Panc1 (cell line): ENCODE data around the gene STAT5A. TPM values are rescaled to one million over a fixed set of nuclear protein-coding genes. Genes with fewer than 3 reads are reported as not detected.

Source experiments
- ATAC-seq: fragments of 200-7000 bp; cut with Tn5 transposase; 2 replicates; pipeline ENCODE4 v1.9.1; 2020; ENCODE audit warnings: mild to moderate bottlenecking, moderate library complexity
- BruUV-seq: library from RNA; stranded (reverse); fragments of 400-500 nt; replicated peaks from 2 replicates; lab custom pipeline; 2021; lab: Mats Ljungman, UMichigan
- CTCF ChIA-PET: fragments of 300-600 bp; sonication (Branson Sonifier 250); formaldehyde crosslinking; loops from one replicate; lab custom pipeline; 2022; ENCODE audit warnings: antibody characterized with exemption; lab: Charles Lee
- POLR2A ChIA-PET: fragments of 300-600 bp; sonication (Branson Sonifier 250); formaldehyde crosslinking; loops from one replicate; lab custom pipeline; 2022; ENCODE audit warnings: antibody characterized with exemption; lab: Charles Lee
- DNase-seq: peaks from one replicate; pipeline ENCODE4 v3.0.0-alpha.2; 2010; ENCODE audit warnings: low read depth, low spot score
- H3K27ac ChIP-seq: 2 replicates; pipeline ENCODE4 v1.5.1; 2011; ENCODE audit warnings: mild to moderate bottlenecking, low read length, inconsistent platforms
- H3K27me3 ChIP-seq: fragments of 200-500 bp; sonication (Bioruptor generic); 2 replicates; pipeline ENCODE4 v1.6.0; 2014; ENCODE audit warnings: low read length, inconsistent platforms; ENCODE audit not compliant: control insufficient read depth, insufficient read depth
- H3K36me3 ChIP-seq: fragments of 200-500 bp; sonication (Bioruptor generic); 2 replicates; pipeline ENCODE4 v1.5.1; 2014; ENCODE audit warnings: inconsistent platforms, mild to moderate bottlenecking, low read length, moderate library complexity; ENCODE audit not compliant: control insufficient read depth, insufficient read depth
- H3K4me1 ChIP-seq: 2 replicates; pipeline ENCODE4 v1.5.1; 2011; ENCODE audit warnings: inconsistent platforms, mild to moderate bottlenecking, low read length, moderate library complexity; ENCODE audit not compliant: control insufficient read depth, insufficient read depth
- H3K4me3 ChIP-seq, 2 experiments: 2 replicates each; pipeline ENCODE4 v1.5.1; 2011 to 2012; ENCODE audit warnings: low read depth in 2 of 2, low read length in 2 of 2, mild to moderate bottlenecking in 2 of 2, inconsistent platforms in 1 of 2, moderate library complexity in 1 of 2
- H3K9me3 ChIP-seq: fragments of 200-500 bp; sonication (Bioruptor generic); 2 replicates; pipeline ENCODE4 v1.5.1; 2014; ENCODE audit warnings: low read depth, mild to moderate bottlenecking, inconsistent platforms, low read length, moderate library complexity; ENCODE audit not compliant: control insufficient read depth, insufficient read depth
- POLR2AphosphoS5 ChIP-seq: IDR thresholded peaks from 2 replicates; pipeline ENCODE4 v1.6.1; 2012; ENCODE audit warnings: mild to moderate bottlenecking, low read depth, low read length, moderate library complexity
- SIN3A ChIP-seq: IDR thresholded peaks from 2 replicates; pipeline ENCODE4 v1.6.1; 2012; ENCODE audit warnings: low read depth, mild to moderate bottlenecking, low read length, moderate library complexity, borderline replicate concordance; ENCODE audit not compliant: insufficient read depth
- TCF7L2 ChIP-seq: IDR thresholded peaks from 2 replicates; pipeline ENCODE4 v1.6.1; 2011; ENCODE audit warnings: mild to moderate bottlenecking, low read depth, low read length, inconsistent platforms
- in situ Hi-C: cut with HindIII; loops from 2 replicates; pipeline ENCODE4 v1.10.0; 2016; ENCODE audit warnings: low sequenced_read_pairs, low pct_unique_long_range_greater_than_20kb
- intact Hi-C: fragments of 100-400 bp; cut with micrococcal nuclease; formaldehyde crosslinking; loops from one replicate; pipeline ENCODE4 v1.10.0; 2022; ENCODE audit not compliant: unreplicated experiment
- total RNA-seq: library from RNA; stranded (reverse); gene quantifications from one replicate; pipeline ENCODE4 v1.2.1, GENCODE V29; 2021; ENCODE audit not compliant: unreplicated experiment
- TF ChIP-seq, protein P1 (sequence below): fragments of 450-650 bp; IDR thresholded peaks from 2 replicates; pipeline ENCODE4 v1.5.1; 2017; ENCODE audit warnings: mild to moderate bottlenecking
- TF ChIP-seq, protein P2 (sequence below), 2 experiments: IDR thresholded peaks; 2 replicates each; pipeline ENCODE4 v1.6.1; 2011 to 2012; ENCODE audit warnings: low read depth in 2 of 2, control low read depth in 1 of 2, low read length in 1 of 2, mild to moderate bottlenecking in 1 of 2, moderate library complexity in 1 of 2; ENCODE audit not compliant: insufficient read depth in 1 of 2

The STAT5A gene
- total RNA-seq, 1 experiment from 2014 or later, result 26.7 TPM

DNA sequence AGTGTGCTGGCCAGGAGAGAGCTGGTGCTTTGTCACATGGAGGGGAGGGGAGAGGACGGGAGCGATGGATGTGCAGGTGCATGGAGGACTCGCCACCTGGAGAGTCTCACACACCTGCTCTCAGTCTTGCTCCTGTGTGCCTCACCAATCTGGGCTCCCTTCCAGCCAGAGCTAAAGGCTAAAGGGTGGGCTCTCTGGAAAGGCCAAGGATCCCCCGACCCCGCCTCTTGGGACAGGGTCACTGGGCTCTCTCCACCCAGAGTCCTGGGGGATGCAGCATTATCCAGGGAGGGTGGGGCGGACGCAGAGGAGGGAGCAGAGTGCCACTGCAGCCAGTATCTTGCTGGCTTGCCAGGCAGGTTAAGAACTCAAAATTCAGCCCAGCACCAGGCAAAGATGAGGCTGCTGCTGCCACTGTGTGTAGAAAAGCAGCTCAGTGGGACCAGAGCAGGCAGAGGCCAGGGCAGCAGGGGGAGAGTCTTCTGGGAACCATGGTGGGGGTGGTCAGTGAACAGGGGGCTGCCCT is 6.7 kb upstream of the STAT5A start:
- peaks cover 26% of the 10 kb centered on the region for H3K4me1 ChIP-seq
- TF ChIP-seq, protein P1, sequence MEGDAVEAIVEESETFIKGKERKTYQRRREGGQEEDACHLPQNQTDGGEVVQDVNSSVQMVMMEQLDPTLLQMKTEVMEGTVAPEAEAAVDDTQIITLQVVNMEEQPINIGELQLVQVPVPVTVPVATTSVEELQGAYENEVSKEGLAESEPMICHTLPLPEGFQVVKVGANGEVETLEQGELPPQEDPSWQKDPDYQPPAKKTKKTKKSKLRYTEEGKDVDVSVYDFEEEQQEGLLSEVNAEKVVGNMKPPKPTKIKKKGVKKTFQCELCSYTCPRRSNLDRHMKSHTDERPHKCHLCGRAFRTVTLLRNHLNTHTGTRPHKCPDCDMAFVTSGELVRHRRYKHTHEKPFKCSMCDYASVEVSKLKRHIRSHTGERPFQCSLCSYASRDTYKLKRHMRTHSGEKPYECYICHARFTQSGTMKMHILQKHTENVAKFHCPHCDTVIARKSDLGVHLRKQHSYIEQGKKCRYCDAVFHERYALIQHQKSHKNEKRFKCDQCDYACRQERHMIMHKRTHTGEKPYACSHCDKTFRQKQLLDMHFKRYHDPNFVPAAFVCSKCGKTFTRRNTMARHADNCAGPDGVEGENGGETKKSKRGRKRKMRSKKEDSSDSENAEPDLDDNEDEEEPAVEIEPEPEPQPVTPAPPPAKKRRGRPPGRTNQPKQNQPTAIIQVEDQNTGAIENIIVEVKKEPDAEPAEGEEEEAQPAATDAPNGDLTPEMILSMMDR, result no peak
- TF ChIP-seq TCF7L2, result no peak
- no peak for TF ChIP-seq SIN3A
- no peak for TF ChIP-seq POLR2AphosphoS5
- H3K9me3 ChIP-seq, result no peaks in the 10 kb centered on the region
- in situ Hi-C loops (no loop called here), intact Hi-C loops (no loop called here)
- no peak for ATAC-seq
- BruUV-seq, result no TSS peak
- no peaks in the 10 kb centered on the region for H3K27me3 ChIP-seq
- DNase-seq, result no peak
- CTCF ChIA-PET, result no interaction called here
- POLR2A ChIA-PET, result no interaction called here
- no peaks in the 10 kb centered on the region for H3K36me3 ChIP-seq
- H3K4me3 ChIP-seq, result no peak overlapping the region
- H3K27ac ChIP-seq, result peak overlapping the region; percentile 51; the same call in 1 of the 2 replicates

DNA sequence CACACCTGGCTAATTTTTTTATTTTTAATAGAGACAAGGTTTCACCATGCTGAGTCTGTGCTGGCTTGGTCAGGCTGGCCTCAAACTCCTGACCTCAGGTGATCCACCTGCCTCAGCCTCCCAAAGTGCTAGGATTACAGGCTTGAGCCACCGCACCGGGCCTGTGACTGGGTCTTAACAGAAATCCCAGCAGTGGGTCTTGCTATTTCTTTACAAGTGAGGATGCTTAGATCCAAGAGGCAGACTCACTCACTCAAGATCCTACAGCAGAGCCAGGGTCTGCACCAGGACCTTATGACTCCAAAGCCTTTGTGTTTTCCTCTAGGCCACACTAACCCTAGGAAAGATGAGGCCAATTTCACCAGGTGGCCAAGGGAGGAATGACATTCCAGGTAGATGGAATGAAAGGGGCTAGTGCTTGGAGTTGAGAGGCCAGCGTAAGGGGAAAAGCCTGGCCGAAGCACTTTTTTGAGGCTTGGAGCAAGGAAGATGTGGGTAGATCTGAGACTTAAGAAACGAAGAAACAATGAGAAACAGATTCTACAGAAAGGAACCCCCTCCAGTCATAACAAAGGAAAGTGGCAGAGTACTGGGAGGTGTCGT is 5.7 kb upstream of the STAT5A start:
- Histone ChIP-seq H3K4me1 (peaks cover 26% of the 10 kb centered on the region), H3K36me3 (no peaks in the 10 kb centered on the region), H3K9me3 (no peaks in the 10 kb centered on the region), H3K27ac (peak overlapping the region; percentile 68), H3K27me3 (no peaks in the 10 kb centered on the region), H3K4me3 (no peak overlapping the region)
- TF ChIP-seq, protein P2, sequence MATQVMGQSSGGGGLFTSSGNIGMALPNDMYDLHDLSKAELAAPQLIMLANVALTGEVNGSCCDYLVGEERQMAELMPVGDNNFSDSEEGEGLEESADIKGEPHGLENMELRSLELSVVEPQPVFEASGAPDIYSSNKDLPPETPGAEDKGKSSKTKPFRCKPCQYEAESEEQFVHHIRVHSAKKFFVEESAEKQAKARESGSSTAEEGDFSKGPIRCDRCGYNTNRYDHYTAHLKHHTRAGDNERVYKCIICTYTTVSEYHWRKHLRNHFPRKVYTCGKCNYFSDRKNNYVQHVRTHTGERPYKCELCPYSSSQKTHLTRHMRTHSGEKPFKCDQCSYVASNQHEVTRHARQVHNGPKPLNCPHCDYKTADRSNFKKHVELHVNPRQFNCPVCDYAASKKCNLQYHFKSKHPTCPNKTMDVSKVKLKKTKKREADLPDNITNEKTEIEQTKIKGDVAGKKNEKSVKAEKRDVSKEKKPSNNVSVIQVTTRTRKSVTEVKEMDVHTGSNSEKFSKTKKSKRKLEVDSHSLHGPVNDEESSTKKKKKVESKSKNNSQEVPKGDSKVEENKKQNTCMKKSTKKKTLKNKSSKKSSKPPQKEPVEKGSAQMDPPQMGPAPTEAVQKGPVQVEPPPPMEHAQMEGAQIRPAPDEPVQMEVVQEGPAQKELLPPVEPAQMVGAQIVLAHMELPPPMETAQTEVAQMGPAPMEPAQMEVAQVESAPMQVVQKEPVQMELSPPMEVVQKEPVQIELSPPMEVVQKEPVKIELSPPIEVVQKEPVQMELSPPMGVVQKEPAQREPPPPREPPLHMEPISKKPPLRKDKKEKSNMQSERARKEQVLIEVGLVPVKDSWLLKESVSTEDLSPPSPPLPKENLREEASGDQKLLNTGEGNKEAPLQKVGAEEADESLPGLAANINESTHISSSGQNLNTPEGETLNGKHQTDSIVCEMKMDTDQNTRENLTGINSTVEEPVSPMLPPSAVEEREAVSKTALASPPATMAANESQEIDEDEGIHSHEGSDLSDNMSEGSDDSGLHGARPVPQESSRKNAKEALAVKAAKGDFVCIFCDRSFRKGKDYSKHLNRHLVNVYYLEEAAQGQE (IDR thresholded peaks at IDR 0.05; ENCODE audit: insufficient read depth in 1 of 2, low read depth in 2 of 2, low read length in 1 of 2), result no peak
- TF ChIP-seq POLR2AphosphoS5 (no peak), SIN3A (no peak), TCF7L2 (no peak)
- TF ChIP-seq, protein P1, result no peak
- in situ Hi-C loops, result no loop called here
- no TSS peak for BruUV-seq
- CTCF ChIA-PET, result interaction anchor here (0.6 kb wide), 1 partner anchor 84 kb away, joined by 3 read pairs; no protein-coding TSS in a partner anchor
- no peak for ATAC-seq
- intact Hi-C loops, result no loop called here
- DNase-seq, result no peak
- POLR2A ChIA-PET, result no interaction called here
